ENCODE data around the gene CFL2.

DNA sequence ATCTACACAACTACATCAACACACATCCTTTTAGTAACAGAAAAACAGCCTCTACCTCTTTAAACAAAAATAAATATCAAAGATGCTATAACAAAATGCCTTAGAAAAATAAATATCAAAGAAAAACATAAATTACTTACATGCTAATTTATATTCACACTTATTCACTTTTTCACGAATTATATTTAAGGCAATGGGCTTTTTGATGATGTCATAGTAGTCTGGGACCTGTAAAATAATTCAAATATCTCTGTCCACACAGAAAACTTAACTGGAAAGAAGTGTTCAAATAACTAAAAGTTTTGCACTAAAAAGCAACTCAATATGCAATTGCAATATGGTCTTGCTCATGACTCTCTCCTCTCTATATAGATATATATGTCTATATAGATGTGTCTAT is 40.3 kb upstream of the CFL2 start:
- no peak for TF ChIP-seq POLR2A (IDR thresholded peaks at IDR 0.05)
- TF ChIP-seq, protein P1, sequence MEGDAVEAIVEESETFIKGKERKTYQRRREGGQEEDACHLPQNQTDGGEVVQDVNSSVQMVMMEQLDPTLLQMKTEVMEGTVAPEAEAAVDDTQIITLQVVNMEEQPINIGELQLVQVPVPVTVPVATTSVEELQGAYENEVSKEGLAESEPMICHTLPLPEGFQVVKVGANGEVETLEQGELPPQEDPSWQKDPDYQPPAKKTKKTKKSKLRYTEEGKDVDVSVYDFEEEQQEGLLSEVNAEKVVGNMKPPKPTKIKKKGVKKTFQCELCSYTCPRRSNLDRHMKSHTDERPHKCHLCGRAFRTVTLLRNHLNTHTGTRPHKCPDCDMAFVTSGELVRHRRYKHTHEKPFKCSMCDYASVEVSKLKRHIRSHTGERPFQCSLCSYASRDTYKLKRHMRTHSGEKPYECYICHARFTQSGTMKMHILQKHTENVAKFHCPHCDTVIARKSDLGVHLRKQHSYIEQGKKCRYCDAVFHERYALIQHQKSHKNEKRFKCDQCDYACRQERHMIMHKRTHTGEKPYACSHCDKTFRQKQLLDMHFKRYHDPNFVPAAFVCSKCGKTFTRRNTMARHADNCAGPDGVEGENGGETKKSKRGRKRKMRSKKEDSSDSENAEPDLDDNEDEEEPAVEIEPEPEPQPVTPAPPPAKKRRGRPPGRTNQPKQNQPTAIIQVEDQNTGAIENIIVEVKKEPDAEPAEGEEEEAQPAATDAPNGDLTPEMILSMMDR (IDR thresholded peaks at IDR 0.05): no peak
- no peak for TF ChIP-seq EP300 (IDR thresholded peaks at IDR 0.05)

All from ovary (tissue), 3 donors.